Panc1 (cell line): ENCODE data around the gene INS. TPM values are rescaled to one million over a fixed set of nuclear protein-coding genes. Genes with fewer than 3 reads are reported as not detected.
A peak's percentile ranks its signal among the peaks of the same experiment; 100 is the strongest.

Source experiments
- ATAC-seq: fragments of 200-7000 bp; cut with Tn5 transposase; 2 replicates; pipeline ENCODE4 v1.9.1; 2020; ENCODE audit warnings: mild to moderate bottlenecking, moderate library complexity
- BruUV-seq: library from RNA; stranded (reverse); fragments of 400-500 nt; replicated peaks from 2 replicates; lab custom pipeline; 2021; lab: Mats Ljungman, UMichigan
- CTCF ChIA-PET: fragments of 300-600 bp; sonication (Branson Sonifier 250); formaldehyde crosslinking; loops from one replicate; lab custom pipeline; 2022; ENCODE audit warnings: antibody characterized with exemption; lab: Charles Lee
- POLR2A ChIA-PET: fragments of 300-600 bp; sonication (Branson Sonifier 250); formaldehyde crosslinking; loops from one replicate; lab custom pipeline; 2022; ENCODE audit warnings: antibody characterized with exemption; lab: Charles Lee
- DNase-seq: peaks from one replicate; pipeline ENCODE4 v3.0.0-alpha.2; 2010; ENCODE audit warnings: low read depth, low spot score
- H3K27ac ChIP-seq: 2 replicates; pipeline ENCODE4 v1.5.1; 2011; ENCODE audit warnings: mild to moderate bottlenecking, low read length, inconsistent platforms
- H3K27me3 ChIP-seq: fragments of 200-500 bp; sonication (Bioruptor generic); 2 replicates; pipeline ENCODE4 v1.6.0; 2014; ENCODE audit warnings: low read length, inconsistent platforms; ENCODE audit not compliant: control insufficient read depth, insufficient read depth
- H3K36me3 ChIP-seq: fragments of 200-500 bp; sonication (Bioruptor generic); 2 replicates; pipeline ENCODE4 v1.5.1; 2014; ENCODE audit warnings: inconsistent platforms, mild to moderate bottlenecking, low read length, moderate library complexity; ENCODE audit not compliant: control insufficient read depth, insufficient read depth
- H3K4me1 ChIP-seq: 2 replicates; pipeline ENCODE4 v1.5.1; 2011; ENCODE audit warnings: inconsistent platforms, mild to moderate bottlenecking, low read length, moderate library complexity; ENCODE audit not compliant: control insufficient read depth, insufficient read depth
- H3K4me3 ChIP-seq, 2 experiments: 2 replicates each; pipeline ENCODE4 v1.5.1; 2011 to 2012; ENCODE audit warnings: low read depth in 2 of 2, low read length in 2 of 2, mild to moderate bottlenecking in 2 of 2, inconsistent platforms in 1 of 2, moderate library complexity in 1 of 2
- H3K9me3 ChIP-seq: fragments of 200-500 bp; sonication (Bioruptor generic); 2 replicates; pipeline ENCODE4 v1.5.1; 2014; ENCODE audit warnings: low read depth, mild to moderate bottlenecking, inconsistent platforms, low read length, moderate library complexity; ENCODE audit not compliant: control insufficient read depth, insufficient read depth
- POLR2AphosphoS5 ChIP-seq: IDR thresholded peaks from 2 replicates; pipeline ENCODE4 v1.6.1; 2012; ENCODE audit warnings: mild to moderate bottlenecking, low read depth, low read length, moderate library complexity
- SIN3A ChIP-seq: IDR thresholded peaks from 2 replicates; pipeline ENCODE4 v1.6.1; 2012; ENCODE audit warnings: low read depth, mild to moderate bottlenecking, low read length, moderate library complexity, borderline replicate concordance; ENCODE audit not compliant: insufficient read depth
- TCF7L2 ChIP-seq: IDR thresholded peaks from 2 replicates; pipeline ENCODE4 v1.6.1; 2011; ENCODE audit warnings: mild to moderate bottlenecking, low read depth, low read length, inconsistent platforms
- in situ Hi-C: cut with HindIII; loops from 2 replicates; pipeline ENCODE4 v1.10.0; 2016; ENCODE audit warnings: low sequenced_read_pairs, low pct_unique_long_range_greater_than_20kb
- intact Hi-C: fragments of 100-400 bp; cut with micrococcal nuclease; formaldehyde crosslinking; loops from one replicate; pipeline ENCODE4 v1.10.0; 2022; ENCODE audit not compliant: unreplicated experiment
- total RNA-seq: library from RNA; stranded (reverse); gene quantifications from one replicate; pipeline ENCODE4 v1.2.1, GENCODE V29; 2021; ENCODE audit not compliant: unreplicated experiment
- TF ChIP-seq, protein P1 (sequence below): fragments of 450-650 bp; IDR thresholded peaks from 2 replicates; pipeline ENCODE4 v1.5.1; 2017; ENCODE audit warnings: mild to moderate bottlenecking
- TF ChIP-seq, protein P2 (sequence below), 2 experiments: IDR thresholded peaks; 2 replicates each; pipeline ENCODE4 v1.6.1; 2011 to 2012; ENCODE audit warnings: low read depth in 2 of 2, control low read depth in 1 of 2, low read length in 1 of 2, mild to moderate bottlenecking in 1 of 2, moderate library complexity in 1 of 2; ENCODE audit not compliant: insufficient read depth in 1 of 2

INS gene
- total RNA-seq, 1 experiment from 2014 or later: not detected

DNA sequence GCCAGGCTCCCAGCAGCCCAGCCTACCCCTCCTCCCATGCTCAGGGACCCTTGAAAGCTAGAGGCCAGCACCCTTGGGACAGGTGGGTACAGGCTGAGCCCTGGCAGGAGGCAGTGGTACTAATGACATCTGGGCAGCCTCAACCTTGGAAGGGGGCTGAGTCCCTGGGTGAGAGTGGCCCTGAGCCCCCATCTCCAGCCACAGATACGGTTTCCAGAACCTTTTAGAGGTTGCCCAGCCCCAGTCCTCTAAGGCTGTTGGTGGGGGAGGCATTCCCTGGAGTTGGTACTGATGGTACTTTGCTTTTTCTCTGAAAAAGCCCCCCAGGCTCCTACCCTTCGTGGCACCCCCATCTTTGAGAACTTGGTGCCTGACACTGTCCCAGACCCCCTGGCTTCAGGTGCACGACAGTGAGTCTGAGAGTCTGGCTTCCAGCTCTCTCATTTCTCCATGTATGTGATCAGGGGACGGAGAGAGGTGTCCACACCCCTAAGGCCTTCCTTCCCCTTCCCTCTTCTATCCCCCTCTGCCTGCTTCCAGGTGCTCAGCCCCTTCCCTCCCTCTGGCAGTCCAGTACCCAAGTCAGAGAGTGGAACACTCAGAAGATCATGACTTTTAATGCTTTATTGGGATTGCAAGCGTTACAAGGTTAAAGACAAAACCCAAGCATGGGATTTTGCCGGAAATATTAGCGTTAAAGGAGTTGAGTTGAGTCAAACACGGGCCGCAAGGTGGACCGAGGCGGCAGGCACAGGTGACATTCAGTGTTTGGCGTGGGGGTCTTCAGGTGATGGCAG, 32.3 kb downstream of the INS start:
- ChIA-PET CTCF (no interaction called here), POLR2A (no interaction called here)
- in situ Hi-C loops: no loop called here
- intact Hi-C loops: no loop called here
- Histone ChIP-seq H3K4me3 (no peak overlapping the region), H3K27me3 (no peaks in the 10 kb centered on the region), H3K27ac (no peak overlapping the region), H3K36me3 (no peaks in the 10 kb centered on the region), H3K4me1 (no peaks in the 10 kb centered on the region; the same call in 1 of the 2 replicates), H3K9me3 (no peaks in the 10 kb centered on the region)
- no peak for TF ChIP-seq SIN3A
- BruUV-seq: no TSS peak
- no peak for ATAC-seq
- DNase-seq: no peak

DNA sequence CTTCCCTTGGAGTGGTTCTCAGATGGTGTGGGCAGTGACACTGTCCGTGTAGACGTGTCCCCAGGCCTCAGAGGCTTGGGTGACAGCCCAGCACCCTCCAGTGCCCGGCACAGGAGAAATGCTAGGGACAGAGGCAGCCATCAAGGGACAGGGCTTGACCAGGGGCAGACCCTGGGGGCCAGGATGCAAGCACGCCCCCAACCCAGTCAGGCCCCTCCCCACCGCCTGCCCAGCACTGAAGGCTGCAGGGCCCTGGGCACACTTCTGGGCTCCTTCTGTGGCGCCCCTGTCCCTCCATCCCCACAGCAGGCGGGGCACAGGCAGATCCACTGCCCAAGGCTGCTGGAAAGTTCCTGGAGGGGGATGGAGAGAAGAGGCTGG, 32.9 kb downstream of the INS start:
- no peak overlapping the region for H3K4me3 ChIP-seq
- ATAC-seq: peak; percentile 26; the same call in 1 of the 2 replicates
- no peak overlapping the region for H3K27ac ChIP-seq
- BruUV-seq: no TSS peak
- H3K9me3 ChIP-seq: no peaks in the 10 kb centered on the region
- no peaks in the 10 kb centered on the region for H3K27me3 ChIP-seq
- no peak for DNase-seq
- no peaks in the 10 kb centered on the region; the same call in 1 of the 2 replicates for H3K4me1 ChIP-seq
- TF ChIP-seq, protein P1, sequence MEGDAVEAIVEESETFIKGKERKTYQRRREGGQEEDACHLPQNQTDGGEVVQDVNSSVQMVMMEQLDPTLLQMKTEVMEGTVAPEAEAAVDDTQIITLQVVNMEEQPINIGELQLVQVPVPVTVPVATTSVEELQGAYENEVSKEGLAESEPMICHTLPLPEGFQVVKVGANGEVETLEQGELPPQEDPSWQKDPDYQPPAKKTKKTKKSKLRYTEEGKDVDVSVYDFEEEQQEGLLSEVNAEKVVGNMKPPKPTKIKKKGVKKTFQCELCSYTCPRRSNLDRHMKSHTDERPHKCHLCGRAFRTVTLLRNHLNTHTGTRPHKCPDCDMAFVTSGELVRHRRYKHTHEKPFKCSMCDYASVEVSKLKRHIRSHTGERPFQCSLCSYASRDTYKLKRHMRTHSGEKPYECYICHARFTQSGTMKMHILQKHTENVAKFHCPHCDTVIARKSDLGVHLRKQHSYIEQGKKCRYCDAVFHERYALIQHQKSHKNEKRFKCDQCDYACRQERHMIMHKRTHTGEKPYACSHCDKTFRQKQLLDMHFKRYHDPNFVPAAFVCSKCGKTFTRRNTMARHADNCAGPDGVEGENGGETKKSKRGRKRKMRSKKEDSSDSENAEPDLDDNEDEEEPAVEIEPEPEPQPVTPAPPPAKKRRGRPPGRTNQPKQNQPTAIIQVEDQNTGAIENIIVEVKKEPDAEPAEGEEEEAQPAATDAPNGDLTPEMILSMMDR: no peak
- ChIA-PET CTCF (no interaction called here), POLR2A (no interaction called here)
- H3K36me3 ChIP-seq: no peaks in the 10 kb centered on the region
- intact Hi-C loops (no loop called here), in situ Hi-C loops (no loop called here)

DNA sequence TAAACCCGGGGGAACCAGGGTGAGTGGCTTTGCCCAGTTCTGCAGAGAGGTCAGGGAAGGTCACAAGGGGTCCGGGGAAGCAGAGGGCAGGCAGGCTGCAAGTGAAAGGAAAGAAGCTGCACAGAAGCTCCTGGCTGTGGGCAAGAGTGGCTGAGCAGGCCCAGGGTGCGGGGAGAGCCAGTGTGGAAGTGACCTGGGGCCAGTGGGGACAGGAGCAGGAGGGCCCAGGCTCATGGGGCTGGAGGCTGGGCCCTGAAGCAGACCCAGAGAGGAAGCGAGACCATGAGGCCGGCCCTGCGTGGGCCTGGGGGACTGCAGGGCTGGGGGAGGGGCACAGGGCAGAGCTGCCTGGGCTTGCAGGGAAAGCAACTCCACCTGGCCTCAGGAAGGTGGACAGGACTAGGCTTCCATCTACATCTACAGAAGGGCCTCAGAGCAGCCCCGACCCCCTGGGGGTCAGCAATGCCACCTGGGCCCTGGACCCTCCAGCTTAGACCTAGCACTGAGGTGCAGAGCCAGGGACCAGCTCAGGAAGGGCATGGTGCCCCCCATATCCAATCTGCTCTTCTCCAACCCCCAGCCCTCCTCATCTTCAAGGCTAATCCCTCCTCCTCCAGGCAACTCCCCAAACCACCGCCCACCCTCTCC, 33.4 kb downstream of the INS start:
- DNase-seq (no peak), ATAC-seq (peak; percentile 28)
- CTCF ChIA-PET: no interaction called here
- in situ Hi-C loops (no loop called here), intact Hi-C loops (no loop called here)
- H3K4me1 ChIP-seq: no peaks in the 10 kb centered on the region
- no peaks in the 10 kb centered on the region for H3K27me3 ChIP-seq
- POLR2A ChIA-PET: no interaction called here
- no peak for TF ChIP-seq TCF7L2
- TF ChIP-seq POLR2AphosphoS5: no peak
- no peak for TF ChIP-seq SIN3A
- TF ChIP-seq, protein P2, sequence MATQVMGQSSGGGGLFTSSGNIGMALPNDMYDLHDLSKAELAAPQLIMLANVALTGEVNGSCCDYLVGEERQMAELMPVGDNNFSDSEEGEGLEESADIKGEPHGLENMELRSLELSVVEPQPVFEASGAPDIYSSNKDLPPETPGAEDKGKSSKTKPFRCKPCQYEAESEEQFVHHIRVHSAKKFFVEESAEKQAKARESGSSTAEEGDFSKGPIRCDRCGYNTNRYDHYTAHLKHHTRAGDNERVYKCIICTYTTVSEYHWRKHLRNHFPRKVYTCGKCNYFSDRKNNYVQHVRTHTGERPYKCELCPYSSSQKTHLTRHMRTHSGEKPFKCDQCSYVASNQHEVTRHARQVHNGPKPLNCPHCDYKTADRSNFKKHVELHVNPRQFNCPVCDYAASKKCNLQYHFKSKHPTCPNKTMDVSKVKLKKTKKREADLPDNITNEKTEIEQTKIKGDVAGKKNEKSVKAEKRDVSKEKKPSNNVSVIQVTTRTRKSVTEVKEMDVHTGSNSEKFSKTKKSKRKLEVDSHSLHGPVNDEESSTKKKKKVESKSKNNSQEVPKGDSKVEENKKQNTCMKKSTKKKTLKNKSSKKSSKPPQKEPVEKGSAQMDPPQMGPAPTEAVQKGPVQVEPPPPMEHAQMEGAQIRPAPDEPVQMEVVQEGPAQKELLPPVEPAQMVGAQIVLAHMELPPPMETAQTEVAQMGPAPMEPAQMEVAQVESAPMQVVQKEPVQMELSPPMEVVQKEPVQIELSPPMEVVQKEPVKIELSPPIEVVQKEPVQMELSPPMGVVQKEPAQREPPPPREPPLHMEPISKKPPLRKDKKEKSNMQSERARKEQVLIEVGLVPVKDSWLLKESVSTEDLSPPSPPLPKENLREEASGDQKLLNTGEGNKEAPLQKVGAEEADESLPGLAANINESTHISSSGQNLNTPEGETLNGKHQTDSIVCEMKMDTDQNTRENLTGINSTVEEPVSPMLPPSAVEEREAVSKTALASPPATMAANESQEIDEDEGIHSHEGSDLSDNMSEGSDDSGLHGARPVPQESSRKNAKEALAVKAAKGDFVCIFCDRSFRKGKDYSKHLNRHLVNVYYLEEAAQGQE (IDR thresholded peaks at IDR 0.05; ENCODE audit: insufficient read depth in 1 of 2, low read depth in 2 of 2, low read length in 1 of 2): no peak
- TF ChIP-seq, protein P1: no peak
- H3K9me3 ChIP-seq: no peaks in the 10 kb centered on the region
- H3K36me3 ChIP-seq: no peaks in the 10 kb centered on the region
- H3K4me3 ChIP-seq: no peak overlapping the region
- no TSS peak for BruUV-seq
- H3K27ac ChIP-seq: no peak overlapping the region
